ENCODE measurements around the gene PITPNC1. TPM values are rescaled to one million over a fixed set of nuclear protein-coding genes. Genes with fewer than 3 reads are reported as not detected.

Gene PITPNC1
- total and polyA plus RNA-seq, 2 donors (not counting 3 experiments of a cell fraction or from before 2014, with no cell fraction given), result 2.4 to 9.6 TPM

- Histone ChIP-seq H3K9ac (replicated peaks; ENCODE audit: extremely low read depth, insufficient read depth, low read length) (no peak overlapping the region), H3K27me3 (ENCODE audit: control insufficient read depth in 2 of 2, insufficient read depth in 2 of 2, low read length in 2 of 2) (no peaks in the 10 kb centered on the region), H4K20me1 (replicated peaks; ENCODE audit: control insufficient read depth, extremely low read depth, insufficient read depth, low read length) (no peaks in the 10 kb centered on the region), H3K4me2 (ENCODE audit: insufficient read depth, low read length) (no peak overlapping the region), H3K36me3 (ENCODE audit: control insufficient read depth in 2 of 2, extremely low read depth in 1 of 2, insufficient read depth in 2 of 2, low read length in 2 of 2) (no peaks in the 10 kb centered on the region), H3K27ac (ENCODE audit: insufficient read depth, low read depth, low read length) (no peak overlapping the region), H3K9me3 (replicated peaks; ENCODE audit: control insufficient read depth, insufficient read depth, low read length) (no peaks in the 10 kb centered on the region), H3K4me1 (ENCODE audit: control insufficient read depth, extremely low read depth, insufficient read depth, low read length) (peaks cover 12% of the 10 kb centered on the region), H2AFZ (ENCODE audit: low read depth, low read length) (no peak overlapping the region), H3K9me1 (replicated peaks; ENCODE audit: control insufficient read depth, extremely low read depth, insufficient read depth, low read length) (no peaks in the 10 kb centered on the region), H3K4me3 (replicated peaks in 1 of 3; ENCODE audit: insufficient read depth in 1 of 3, low read depth in 1 of 3, low read length in 3 of 3) (no peak overlapping the region), H3K79me2 (ENCODE audit: control insufficient read depth, insufficient read depth, low read length) (no peaks in the 10 kb centered on the region)
- ChIA-PET POLR2A (no interaction called here), CTCF (interaction anchor here (1.3 kb wide), 1 partner anchor 82 kb away, joined by 4 read pairs; no protein-coding TSS in a partner anchor)
- TF ChIP-seq MAX (IDR thresholded peaks at IDR 0.05; ENCODE audit: insufficient read depth, insufficient read length) (no peak), POLR2A (IDR thresholded peaks at IDR 0.05; ENCODE audit: low read depth, low read length) (no peak), JUN (IDR thresholded peaks at IDR 0.05; ENCODE audit: borderline replicate concordance, insufficient read depth, insufficient read length, low read depth) (no peak), GATA2 (IDR thresholded peaks at IDR 0.05; ENCODE audit: insufficient read depth, insufficient read length, low read depth, low read length) (no peak), EZH2 (IDR thresholded peaks at IDR 0.05; ENCODE audit: borderline replicate concordance, low read depth, low read length, severe bottlenecking) (no peak), CTCF (IDR thresholded peaks at IDR 0.05; ENCODE audit: extremely low read depth in 1 of 2, insufficient read depth in 1 of 2, low read depth in 1 of 2, low read length in 2 of 2) (no peak), MYC (IDR thresholded peaks at IDR 0.05; ENCODE audit: low read depth, low read length) (no peak), POLR2AphosphoS5 (IDR thresholded peaks at IDR 0.05; ENCODE audit: insufficient read depth, low read depth, low read length) (no peak), FOS (IDR thresholded peaks at IDR 0.05; ENCODE audit: borderline replicate concordance, insufficient read depth, low read length) (no peak)
- no TSS peak for BruUV-seq (replicated peaks)
- FAIRE-seq (no peak), DNase-seq (ENCODE audit: low read depth, low spot score) (no peak)
- intact Hi-C loops (cut with micrococcal nuclease) (no loop called here), dilution Hi-C loops (cut with MboI; ENCODE audit: extremely low pct_ligation_motif_present, low sequenced_read_pairs) (no loop called here)
Observed at GRCh38 chr17:67393809-67394397, 16.8 kb downstream of the PITPNC1 start.

Data from endothelial cell of umbilical vein (primary cell).